GM19025 (cell line): ENCODE measurements around the gene VPS41.

Source experiments
- ATAC-seq: cut with Tn5 transposase; IDR thresholded peaks from one replicate; pipeline ENCODE4 v1.9.1; 2021; ENCODE audit warnings: mild to moderate bottlenecking, low read depth, moderate library complexity; ENCODE audit not compliant: unreplicated experiment

Gene VPS41

GRCh38 chr7:38822549-38822948 lies 86.4 kb downstream of the VPS41 start:
- ATAC-seq = no peak

GRCh38 chr7:38820571-38820970 lies 88.4 kb downstream of the VPS41 start:
- no peak for ATAC-seq

GRCh38 chr7:38819463-38819862 lies 89.5 kb downstream of the VPS41 start:
- ATAC-seq = no peak

- ATAC-seq = no peak
Observed at GRCh38 chr7:38817526-38817925, 91.5 kb downstream of the VPS41 start.

GRCh38 chr7:38813768-38814167 lies 95.2 kb downstream of the VPS41 start:
- no peak for ATAC-seq

GRCh38 chr7:38806912-38807311 lies 102.1 kb downstream of the VPS41 start:
- no peak for ATAC-seq

- no peak for ATAC-seq
Observed at GRCh38 chr7:38801786-38802185, 107.2 kb downstream of the VPS41 start.

- no peak for ATAC-seq
Observed at GRCh38 chr7:38798552-38799267, 110.3 kb downstream of the VPS41 start.

- ATAC-seq = no peak
Observed at GRCh38 chr7:38796626-38797501, 112.1 kb downstream of the VPS41 start.

GRCh38 chr7:38795593-38795992 lies 113.4 kb downstream of the VPS41 start:
- ATAC-seq = no peak

GRCh38 chr7:38781991-38782390 lies 127.0 kb downstream of the VPS41 start:
- ATAC-seq = no peak

GRCh38 chr7:38777609-38778008 lies 131.4 kb downstream of the VPS41 start:
- no peak for ATAC-seq

- ATAC-seq = no peak
Observed at GRCh38 chr7:38775506-38776175, 133.3 kb downstream of the VPS41 start.

- ATAC-seq = no peak
Observed at GRCh38 chr7:38773430-38773829, 135.6 kb downstream of the VPS41 start.

- ATAC-seq = no peak
Observed at GRCh38 chr7:38760226-38760625, 148.8 kb downstream of the VPS41 start.

GRCh38 chr7:38759028-38759427 lies 150.0 kb downstream of the VPS41 start:
- ATAC-seq = no peak

- ATAC-seq = no peak
Observed at GRCh38 chr7:38757931-38758330, 151.1 kb downstream of the VPS41 start.

- no peak for ATAC-seq
Observed at GRCh38 chr7:38756521-38756920, 152.5 kb downstream of the VPS41 start.

GRCh38 chr7:38753347-38753746 lies 155.6 kb downstream of the VPS41 start:
- no peak for ATAC-seq

- ATAC-seq = no peak
Observed at GRCh38 chr7:38751416-38751815, 157.6 kb downstream of the VPS41 start.

- no peak for ATAC-seq
Observed at GRCh38 chr7:38748056-38748610, 160.9 kb downstream of the VPS41 start.
